ENCODE data around the gene URM1. TPM values are rescaled to one million over a fixed set of nuclear protein-coding genes. Genes with fewer than 3 reads are reported as not detected.

URM1 gene
- polyA plus RNA-seq, 1 donor from 2014 or later: 80.8 TPM

DNA sequence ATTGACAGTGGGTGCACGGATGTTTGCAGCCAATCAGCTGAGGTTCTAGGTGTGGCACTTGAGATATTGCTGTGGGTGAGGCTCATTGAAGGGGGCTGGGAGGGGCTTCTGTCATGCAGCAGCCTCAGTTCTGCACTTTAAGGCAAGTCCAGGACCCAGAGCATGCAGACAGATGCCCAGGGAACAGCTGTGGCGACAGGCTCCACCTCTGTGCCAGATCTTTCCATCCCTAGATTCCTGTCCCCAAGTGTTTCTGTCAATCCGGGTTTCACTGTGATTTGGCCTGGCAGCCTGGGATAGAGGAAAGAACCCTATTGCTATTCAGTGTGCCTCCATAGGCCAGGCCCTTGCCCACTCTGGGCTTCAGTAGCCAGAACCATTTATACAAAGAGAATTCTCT, 28.7 kb downstream of the URM1 start:
- Histone ChIP-seq H3K36me3 (ENCODE audit: insufficient read depth, low read length) (no peaks in the 10 kb centered on the region), H3K27me3 (ENCODE audit: insufficient read depth, low read depth, low read length) (peaks cover 48% of the 10 kb centered on the region), H3K27ac (ENCODE audit: low read length) (no peak overlapping the region), H3K4me2 (ENCODE audit: low read length) (no peak overlapping the region), H3F3A (ENCODE audit: insufficient read depth, low read length, poor library complexity, severe bottlenecking) (no peaks in the 10 kb centered on the region), H3K4me3 (ENCODE audit: low read length) (no peak overlapping the region), H2AFZ (ENCODE audit: low read depth, low read length) (no peak overlapping the region), H3K79me2 (replicated peaks; ENCODE audit: insufficient read depth, low read length) (no peaks in the 10 kb centered on the region), H4K20me1 (ENCODE audit: insufficient read depth) (no peaks in the 10 kb centered on the region), H3K9me2 (ENCODE audit: insufficient read depth, low read length) (no peaks in the 10 kb centered on the region), H3K9ac (ENCODE audit: low read length) (no peak overlapping the region), H3K9me3 (ENCODE audit: low read length) (no peaks in the 10 kb centered on the region)
- TF ChIP-seq EZH2 (IDR thresholded peaks at IDR 0.05; ENCODE audit: borderline replicate concordance, insufficient read depth, low read length, poor library complexity, severe bottlenecking): no peak
- TF ChIP-seq, protein P1, sequence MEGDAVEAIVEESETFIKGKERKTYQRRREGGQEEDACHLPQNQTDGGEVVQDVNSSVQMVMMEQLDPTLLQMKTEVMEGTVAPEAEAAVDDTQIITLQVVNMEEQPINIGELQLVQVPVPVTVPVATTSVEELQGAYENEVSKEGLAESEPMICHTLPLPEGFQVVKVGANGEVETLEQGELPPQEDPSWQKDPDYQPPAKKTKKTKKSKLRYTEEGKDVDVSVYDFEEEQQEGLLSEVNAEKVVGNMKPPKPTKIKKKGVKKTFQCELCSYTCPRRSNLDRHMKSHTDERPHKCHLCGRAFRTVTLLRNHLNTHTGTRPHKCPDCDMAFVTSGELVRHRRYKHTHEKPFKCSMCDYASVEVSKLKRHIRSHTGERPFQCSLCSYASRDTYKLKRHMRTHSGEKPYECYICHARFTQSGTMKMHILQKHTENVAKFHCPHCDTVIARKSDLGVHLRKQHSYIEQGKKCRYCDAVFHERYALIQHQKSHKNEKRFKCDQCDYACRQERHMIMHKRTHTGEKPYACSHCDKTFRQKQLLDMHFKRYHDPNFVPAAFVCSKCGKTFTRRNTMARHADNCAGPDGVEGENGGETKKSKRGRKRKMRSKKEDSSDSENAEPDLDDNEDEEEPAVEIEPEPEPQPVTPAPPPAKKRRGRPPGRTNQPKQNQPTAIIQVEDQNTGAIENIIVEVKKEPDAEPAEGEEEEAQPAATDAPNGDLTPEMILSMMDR (IDR thresholded peaks at IDR 0.05; ENCODE audit: poor library complexity, severe bottlenecking): no peak
- no peak for TF ChIP-seq TAF1 (IDR thresholded peaks at IDR 0.05; ENCODE audit: low read depth)
- TF ChIP-seq POLR2AphosphoS5 (IDR thresholded peaks at IDR 0.05): no peak
- no peak for TF ChIP-seq SMC3 (conservative IDR thresholded peaks at IDR 0.05; ENCODE audit: poor library complexity)
- TF ChIP-seq, protein P2, sequence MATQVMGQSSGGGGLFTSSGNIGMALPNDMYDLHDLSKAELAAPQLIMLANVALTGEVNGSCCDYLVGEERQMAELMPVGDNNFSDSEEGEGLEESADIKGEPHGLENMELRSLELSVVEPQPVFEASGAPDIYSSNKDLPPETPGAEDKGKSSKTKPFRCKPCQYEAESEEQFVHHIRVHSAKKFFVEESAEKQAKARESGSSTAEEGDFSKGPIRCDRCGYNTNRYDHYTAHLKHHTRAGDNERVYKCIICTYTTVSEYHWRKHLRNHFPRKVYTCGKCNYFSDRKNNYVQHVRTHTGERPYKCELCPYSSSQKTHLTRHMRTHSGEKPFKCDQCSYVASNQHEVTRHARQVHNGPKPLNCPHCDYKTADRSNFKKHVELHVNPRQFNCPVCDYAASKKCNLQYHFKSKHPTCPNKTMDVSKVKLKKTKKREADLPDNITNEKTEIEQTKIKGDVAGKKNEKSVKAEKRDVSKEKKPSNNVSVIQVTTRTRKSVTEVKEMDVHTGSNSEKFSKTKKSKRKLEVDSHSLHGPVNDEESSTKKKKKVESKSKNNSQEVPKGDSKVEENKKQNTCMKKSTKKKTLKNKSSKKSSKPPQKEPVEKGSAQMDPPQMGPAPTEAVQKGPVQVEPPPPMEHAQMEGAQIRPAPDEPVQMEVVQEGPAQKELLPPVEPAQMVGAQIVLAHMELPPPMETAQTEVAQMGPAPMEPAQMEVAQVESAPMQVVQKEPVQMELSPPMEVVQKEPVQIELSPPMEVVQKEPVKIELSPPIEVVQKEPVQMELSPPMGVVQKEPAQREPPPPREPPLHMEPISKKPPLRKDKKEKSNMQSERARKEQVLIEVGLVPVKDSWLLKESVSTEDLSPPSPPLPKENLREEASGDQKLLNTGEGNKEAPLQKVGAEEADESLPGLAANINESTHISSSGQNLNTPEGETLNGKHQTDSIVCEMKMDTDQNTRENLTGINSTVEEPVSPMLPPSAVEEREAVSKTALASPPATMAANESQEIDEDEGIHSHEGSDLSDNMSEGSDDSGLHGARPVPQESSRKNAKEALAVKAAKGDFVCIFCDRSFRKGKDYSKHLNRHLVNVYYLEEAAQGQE (IDR thresholded peaks at IDR 0.05; ENCODE audit: borderline replicate concordance): no peak
- no peak for TF ChIP-seq MXI1 (conservative IDR thresholded peaks at IDR 0.05; ENCODE audit: poor library complexity, severe bottlenecking)
- TF ChIP-seq RAD21 (conservative IDR thresholded peaks at IDR 0.05): no peak
- TF ChIP-seq EP300 (conservative IDR thresholded peaks at IDR 0.05; ENCODE audit: poor library complexity, severe bottlenecking): no peak

DNA sequence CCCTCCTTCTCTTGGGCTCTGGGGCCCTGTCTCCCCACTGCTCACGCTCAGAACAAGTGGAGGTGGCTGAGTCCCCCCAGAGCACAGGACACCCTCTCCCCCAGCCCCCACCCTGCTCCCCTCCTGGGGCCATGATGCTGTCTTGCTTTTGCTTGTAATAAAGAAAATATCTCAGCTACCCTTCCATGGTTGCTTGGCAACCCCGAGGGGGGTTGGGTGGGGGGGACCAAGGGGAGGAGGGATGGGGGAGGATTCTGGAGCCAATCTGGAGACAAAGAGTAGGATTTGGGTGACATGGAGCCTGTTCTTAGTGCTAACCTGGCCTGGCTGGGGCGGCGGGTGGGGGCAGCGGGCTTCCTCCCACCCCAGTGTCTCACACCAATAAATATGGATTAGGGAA, 33.4 kb downstream of the URM1 start:
- TF ChIP-seq POLR2AphosphoS5 (IDR thresholded peaks at IDR 0.05) (no peak), SMC3 (conservative IDR thresholded peaks at IDR 0.05; ENCODE audit: poor library complexity) (no peak), EP300 (conservative IDR thresholded peaks at IDR 0.05; ENCODE audit: poor library complexity, severe bottlenecking) (no peak), MXI1 (conservative IDR thresholded peaks at IDR 0.05; ENCODE audit: poor library complexity, severe bottlenecking) (no peak), EZH2 (IDR thresholded peaks at IDR 0.05; ENCODE audit: borderline replicate concordance, insufficient read depth, low read length, poor library complexity, severe bottlenecking) (no peak), TAF1 (IDR thresholded peaks at IDR 0.05; ENCODE audit: low read depth) (no peak), RAD21 (conservative IDR thresholded peaks at IDR 0.05) (no peak)
- TF ChIP-seq, protein P1 (IDR thresholded peaks at IDR 0.05; ENCODE audit: poor library complexity, severe bottlenecking): no peak
- TF ChIP-seq, protein P2 (IDR thresholded peaks at IDR 0.05; ENCODE audit: borderline replicate concordance): no peak
- Histone ChIP-seq H3F3A (ENCODE audit: insufficient read depth, low read length, poor library complexity, severe bottlenecking) (no peaks in the 10 kb centered on the region), H3K4me2 (ENCODE audit: low read length) (no peak overlapping the region), H3K27me3 (ENCODE audit: insufficient read depth, low read depth, low read length) (peaks cover 27% of the 10 kb centered on the region), H2AFZ (ENCODE audit: low read depth, low read length) (peak overlapping the region; percentile 45), H3K79me2 (replicated peaks; ENCODE audit: insufficient read depth, low read length) (no peaks in the 10 kb centered on the region), H3K9ac (ENCODE audit: low read length) (no peak overlapping the region), H3K36me3 (ENCODE audit: insufficient read depth, low read length) (no peaks in the 10 kb centered on the region), H4K20me1 (ENCODE audit: insufficient read depth) (no peaks in the 10 kb centered on the region), H3K27ac (ENCODE audit: low read length) (no peak overlapping the region), H3K9me3 (ENCODE audit: low read length) (no peaks in the 10 kb centered on the region), H3K4me3 (ENCODE audit: low read length) (no peak overlapping the region), H3K9me2 (ENCODE audit: insufficient read depth, low read length) (no peaks in the 10 kb centered on the region)
